Epithelial cell of esophagus (primary cell): ENCODE measurements around the gene C3orf20.

Source experiments
- DNase-seq: peaks from one replicate; pipeline ENCODE4 v3.0.0; 2010; ENCODE audit warnings: low read depth
- H3K4me3 ChIP-seq: 2 replicates; pipeline ENCODE4 v1.5.1; 2011; ENCODE audit warnings: mild to moderate bottlenecking, low read length, control low read depth
- TF ChIP-seq, protein P1 (sequence below): IDR thresholded peaks from 2 replicates; pipeline ENCODE4 v1.5.1; 2011; ENCODE audit warnings: low read depth, mild to moderate bottlenecking, low read length, control low read depth, inconsistent platforms; ENCODE audit not compliant: insufficient read depth; ENCODE audit errors: missing control alignments

The C3orf20 gene

DNA sequence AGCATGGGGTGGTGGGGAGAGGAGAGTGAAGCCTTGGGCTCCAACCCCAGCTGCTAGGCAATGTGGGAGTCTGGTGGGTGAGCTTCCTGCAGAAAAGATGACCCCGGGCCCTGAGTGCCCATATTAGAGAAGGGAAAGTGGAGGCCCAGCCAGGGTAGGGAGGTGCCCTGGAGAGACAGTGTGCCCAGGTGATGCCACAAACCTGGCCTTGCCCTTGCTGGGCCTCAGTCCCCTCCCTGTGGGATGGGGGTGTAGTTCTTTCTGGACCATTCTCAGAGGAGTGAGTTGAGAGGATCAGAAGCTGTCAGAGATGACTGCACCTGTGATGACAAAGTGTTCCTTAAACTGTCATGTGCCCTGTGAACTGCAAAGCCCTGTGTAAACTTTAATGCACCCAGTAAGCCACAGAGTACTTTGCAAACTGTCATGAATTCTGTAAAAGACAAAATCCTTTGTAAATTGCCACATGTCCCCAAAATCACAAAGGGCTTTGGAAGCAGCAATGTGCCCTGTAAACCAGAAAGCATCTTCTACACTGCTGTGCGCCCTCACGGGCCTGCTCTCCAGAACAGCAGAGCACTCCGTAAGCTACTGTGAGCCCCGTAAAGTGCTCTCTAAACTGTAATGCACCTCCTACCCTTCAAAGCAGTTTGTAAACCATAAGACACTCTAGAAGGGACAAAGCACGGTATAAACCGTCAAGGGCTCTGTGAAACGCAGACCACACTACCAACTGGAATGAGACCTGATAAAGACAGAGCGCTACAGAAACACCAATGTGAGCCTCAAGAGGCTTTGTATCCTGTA, 92.5 kb downstream of the C3orf20 start:
- DNase-seq: no peak
- TF ChIP-seq, protein P1, sequence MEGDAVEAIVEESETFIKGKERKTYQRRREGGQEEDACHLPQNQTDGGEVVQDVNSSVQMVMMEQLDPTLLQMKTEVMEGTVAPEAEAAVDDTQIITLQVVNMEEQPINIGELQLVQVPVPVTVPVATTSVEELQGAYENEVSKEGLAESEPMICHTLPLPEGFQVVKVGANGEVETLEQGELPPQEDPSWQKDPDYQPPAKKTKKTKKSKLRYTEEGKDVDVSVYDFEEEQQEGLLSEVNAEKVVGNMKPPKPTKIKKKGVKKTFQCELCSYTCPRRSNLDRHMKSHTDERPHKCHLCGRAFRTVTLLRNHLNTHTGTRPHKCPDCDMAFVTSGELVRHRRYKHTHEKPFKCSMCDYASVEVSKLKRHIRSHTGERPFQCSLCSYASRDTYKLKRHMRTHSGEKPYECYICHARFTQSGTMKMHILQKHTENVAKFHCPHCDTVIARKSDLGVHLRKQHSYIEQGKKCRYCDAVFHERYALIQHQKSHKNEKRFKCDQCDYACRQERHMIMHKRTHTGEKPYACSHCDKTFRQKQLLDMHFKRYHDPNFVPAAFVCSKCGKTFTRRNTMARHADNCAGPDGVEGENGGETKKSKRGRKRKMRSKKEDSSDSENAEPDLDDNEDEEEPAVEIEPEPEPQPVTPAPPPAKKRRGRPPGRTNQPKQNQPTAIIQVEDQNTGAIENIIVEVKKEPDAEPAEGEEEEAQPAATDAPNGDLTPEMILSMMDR: no peak
- H3K4me3 ChIP-seq: no peak overlapping the region

- no peak for DNase-seq
- no peak overlapping the region for H3K4me3 ChIP-seq
- TF ChIP-seq, protein P1: no peak
Observed at GRCh38 chr3:14768182-14768790, 93.3 kb downstream of the C3orf20 start.

- no peak for DNase-seq
- TF ChIP-seq, protein P1: no peak
- H3K4me3 ChIP-seq: no peak overlapping the region
Observed at GRCh38 chr3:14768881-14769280, 93.9 kb downstream of the C3orf20 start.

GRCh38 chr3:14769544-14770325, 94.8 kb downstream of the C3orf20 start:
- TF ChIP-seq, protein P1: no peak
- no peak for DNase-seq
- H3K4me3 ChIP-seq: no peak overlapping the region

- no peak for DNase-seq
- TF ChIP-seq, protein P1: no peak
- no peak overlapping the region for H3K4me3 ChIP-seq
Observed at GRCh38 chr3:14770591-14770990, 95.7 kb downstream of the C3orf20 start.

GRCh38 chr3:14771593-14772497, 96.9 kb downstream of the C3orf20 start:
- no peak for DNase-seq
- TF ChIP-seq, protein P1: no peak
- H3K4me3 ChIP-seq: no peak overlapping the region
